Fibroblast of skin of right quadriceps (primary cell): ENCODE data around the gene PLPP3.

Source experiments
- DNase-seq: peaks from one replicate; pipeline ENCODE4 v3.0.0-alpha.2; 2013

PLPP3 gene

DNA sequence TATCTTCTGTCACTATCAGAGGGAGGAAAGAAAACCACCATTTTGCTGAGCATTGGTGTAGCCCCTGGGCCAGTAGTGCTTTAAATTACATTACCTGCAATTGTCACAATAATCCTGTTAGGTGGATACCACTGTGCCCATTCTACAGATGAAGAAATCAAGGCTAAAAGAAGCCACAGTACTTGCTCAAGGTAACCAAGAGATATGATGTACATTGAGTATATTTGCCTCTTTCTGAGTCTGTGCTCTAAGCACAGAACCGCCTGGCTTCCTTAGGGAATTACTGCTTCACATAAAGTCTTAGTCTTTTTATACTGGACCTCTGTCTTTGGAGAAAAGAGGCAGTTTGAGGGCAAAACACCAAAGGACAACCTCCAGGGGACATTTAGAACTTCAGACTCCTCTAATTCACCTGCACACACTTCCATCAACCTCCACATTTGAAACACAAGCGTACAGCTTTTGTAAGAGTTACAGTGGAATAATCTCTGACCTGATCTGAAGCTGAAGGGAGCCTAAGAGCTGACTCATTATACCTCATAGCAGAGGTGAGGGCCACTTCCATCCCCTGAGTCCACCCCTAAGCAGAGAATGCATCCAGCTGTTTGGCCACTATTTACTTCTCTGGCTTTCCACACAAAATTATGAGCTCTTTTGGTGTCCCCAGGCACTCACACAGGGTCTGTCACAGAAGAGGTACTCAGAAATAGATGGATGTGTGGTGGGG is 61.8 kb downstream of the PLPP3 start:
- DNase-seq = no peak

DNA sequence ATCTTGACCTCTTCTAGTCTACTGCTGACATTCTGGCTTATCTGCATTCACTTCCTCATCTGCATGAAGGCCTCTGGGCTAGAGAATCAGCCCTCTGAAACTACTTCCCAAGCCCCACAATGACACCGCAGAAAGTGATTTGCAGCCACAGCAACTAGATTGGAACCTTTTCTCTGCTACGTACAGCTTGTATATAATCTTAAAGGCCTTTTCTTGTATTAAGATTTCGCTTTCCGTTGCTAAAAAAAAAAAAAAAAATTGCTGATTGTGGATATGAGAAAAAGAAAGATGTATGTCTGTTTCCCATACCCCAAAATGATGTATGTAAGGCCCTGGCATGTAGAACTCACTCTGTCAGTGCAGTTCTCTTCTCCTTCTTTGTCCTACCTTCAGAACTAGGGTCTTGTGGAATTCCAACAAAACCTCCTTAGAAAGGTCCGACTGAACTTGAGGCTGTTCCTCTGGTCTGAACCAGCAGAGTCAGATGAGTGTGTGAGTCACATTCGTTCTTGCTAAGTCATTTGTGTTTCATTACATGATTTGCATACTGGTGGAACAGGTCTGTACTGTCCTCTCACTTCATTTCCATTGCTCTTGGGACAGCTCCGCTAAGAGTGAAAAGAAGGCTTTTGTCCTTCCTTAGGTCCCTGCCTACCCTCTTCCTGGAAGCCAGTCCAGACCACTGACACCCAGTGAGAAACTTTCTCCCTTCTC is 62.7 kb downstream of the PLPP3 start:
- DNase-seq = no peak

DNA sequence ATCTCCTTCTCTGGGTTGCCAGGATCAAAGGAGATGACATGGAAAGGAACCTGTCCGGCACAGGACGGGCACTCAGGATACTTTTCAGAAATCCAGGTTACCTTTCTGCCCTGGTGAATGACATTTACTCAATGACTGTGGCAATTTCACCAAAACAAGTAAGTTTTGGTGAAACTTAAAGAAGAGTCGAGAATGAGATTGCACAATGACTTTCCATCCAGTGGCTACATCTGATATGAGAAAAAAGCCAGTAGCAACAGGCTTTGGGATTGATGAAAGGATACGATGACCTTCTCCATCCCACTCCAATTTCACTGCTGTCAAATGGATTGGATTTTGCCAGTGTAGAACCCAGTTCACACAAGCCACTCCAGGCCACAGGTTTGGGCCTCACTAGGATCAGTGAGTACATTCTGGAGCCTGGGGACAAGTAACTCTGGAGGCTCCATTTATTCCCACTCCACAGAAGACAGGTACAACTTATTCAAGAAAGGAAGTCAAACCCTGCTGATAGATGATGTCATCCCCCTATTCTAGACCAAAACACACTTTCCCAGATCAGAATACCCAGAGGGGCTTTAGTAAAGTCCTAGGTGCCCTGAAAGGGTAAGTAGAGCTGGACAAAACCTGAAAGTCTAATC is 63.3 kb downstream of the PLPP3 start:
- DNase-seq = no peak

DNA sequence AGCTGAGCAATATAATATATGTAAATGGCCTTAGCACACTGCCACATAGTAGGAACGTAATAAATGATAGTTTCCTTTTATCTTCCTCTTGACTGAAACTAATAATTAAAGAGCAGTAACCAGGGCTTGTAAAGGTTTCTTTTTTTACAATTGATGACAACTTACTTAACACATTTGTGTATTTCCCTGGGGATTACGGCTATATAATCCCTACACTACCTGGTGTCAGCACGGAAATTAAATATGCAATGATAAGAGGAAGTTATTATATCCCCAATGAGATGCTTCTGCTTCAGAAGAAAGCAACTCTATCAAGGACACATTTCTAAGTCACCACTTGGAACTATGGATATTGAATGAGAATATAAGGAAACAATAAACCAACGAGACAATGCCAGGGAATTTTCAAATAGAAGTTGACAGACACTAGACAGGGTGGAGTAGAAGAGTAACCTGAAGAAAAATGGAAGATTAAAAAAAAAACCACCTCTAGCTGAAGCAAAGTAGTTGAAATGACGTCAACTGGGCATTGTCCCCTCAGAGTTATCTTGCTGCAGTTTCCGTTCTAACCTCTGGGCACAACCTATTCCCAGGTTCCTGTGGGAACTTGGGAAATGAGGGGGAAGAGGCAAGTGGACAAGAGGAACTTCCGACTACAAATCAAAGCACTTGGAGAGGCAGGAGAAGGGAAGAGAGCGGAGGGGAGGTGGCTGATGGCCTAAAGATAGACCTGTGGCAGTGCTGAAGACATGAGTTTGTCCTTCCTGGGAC is 66.5 kb downstream of the PLPP3 start:
- DNase-seq = no peak

- DNase-seq = no peak
These were observed 67.6 kb downstream of the PLPP3 start for GRCh38 chr1:56511766-56512165.

DNA sequence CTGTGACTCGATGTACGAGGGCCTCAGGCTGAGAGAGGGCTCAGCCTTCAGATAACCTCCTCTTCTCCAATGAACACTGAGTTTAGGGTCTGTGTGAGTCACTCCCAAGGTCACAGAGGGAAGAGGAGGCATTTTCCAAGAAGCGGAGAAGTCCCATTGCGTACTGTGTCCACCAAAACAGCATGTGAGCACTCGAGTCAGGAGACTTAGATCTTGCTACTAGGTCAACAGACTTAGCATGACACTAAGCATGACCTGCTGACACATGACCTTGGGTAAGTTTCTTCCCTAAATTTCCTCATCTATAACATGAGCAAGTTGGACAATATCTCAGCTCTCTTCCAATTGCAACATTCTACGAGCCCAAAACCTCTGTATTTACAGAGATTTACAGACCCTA is 68.0 kb downstream of the PLPP3 start:
- DNase-seq = no peak

- DNase-seq = no peak
These were observed 68.7 kb downstream of the PLPP3 start for GRCh38 chr1:56510642-56511021.

GRCh38 chr1:56509713-56510641 is 69.4 kb downstream of the PLPP3 start:
- no peak for DNase-seq

GRCh38 chr1:56508523-56508983 is 70.8 kb downstream of the PLPP3 start:
- no peak for DNase-seq

DNA sequence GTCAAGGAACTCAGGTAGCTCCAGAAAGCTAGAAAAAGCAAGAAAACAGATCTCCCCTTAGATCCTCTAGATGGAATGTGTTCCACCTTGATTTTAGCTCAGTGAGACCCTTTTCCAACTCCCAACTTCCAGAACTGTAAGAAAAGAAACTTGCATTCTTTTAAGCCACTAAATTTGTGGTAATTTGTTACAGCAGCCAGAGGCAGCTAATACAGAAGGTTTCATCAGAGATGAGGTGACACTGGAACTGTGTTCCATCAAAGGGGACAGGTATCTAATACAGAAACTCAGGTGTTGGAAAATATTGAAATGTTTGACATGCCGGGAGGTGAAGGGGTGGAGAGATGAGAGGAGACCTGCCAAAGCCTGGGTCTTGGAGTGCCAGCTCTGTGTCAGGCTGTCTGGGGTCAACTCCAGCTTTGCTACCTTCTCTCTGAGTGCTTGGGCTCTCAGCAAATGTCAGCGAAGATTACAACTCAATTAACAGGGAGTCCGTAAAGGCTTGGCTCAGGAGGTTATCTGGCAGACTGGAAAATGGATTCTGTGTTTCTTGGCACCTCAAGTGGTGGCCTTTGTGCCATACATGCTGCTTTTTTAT is 71.3 kb downstream of the PLPP3 start:
- no peak for DNase-seq

- DNase-seq = no peak
These were observed 72.3 kb downstream of the PLPP3 start for GRCh38 chr1:56506951-56507491.

DNA sequence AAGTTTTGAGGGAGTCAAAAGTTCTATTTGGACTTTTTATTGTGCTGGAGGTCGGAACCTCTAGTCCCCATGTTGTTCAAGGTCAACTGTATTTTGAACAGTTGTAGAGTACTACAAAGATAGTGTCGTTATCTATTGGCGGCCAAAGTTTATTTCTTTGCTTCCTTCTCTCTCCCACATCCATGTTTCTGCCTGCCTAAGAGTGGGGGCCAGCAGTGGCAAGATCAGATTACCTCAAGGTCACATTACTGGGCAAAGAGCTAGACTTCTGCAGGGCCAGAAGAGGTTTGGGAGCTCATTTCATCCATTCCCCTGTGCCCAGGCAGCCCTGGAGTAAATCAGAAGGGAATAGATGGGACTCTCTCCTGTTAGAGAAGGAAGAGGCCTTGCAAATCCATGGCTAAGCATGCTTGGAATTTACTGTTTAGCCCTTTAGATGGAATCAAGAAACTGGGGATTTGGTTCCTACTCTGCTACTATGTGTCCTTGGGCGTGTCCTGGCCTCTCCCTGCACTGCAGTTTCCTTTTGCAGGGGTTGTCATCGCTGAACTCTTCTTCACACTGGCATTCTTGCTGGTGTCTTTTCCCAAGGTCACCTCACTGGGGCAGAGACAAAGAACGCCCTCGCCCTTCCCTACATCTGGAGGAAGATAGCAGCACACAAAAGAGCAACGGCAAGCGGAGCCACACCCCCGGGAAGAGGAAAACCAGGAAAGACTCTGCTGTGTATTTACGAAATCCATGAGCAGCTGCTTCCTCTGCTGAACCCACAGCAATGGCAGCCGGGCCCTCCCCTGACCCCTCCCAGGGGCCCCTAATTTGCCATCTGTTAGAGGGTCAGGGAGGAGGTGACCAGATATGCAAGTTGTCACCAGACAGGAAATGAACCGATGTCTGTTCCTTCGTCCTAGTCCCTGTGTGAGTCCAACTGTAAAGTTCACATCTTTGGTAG is 73.3 kb downstream of the PLPP3 start:
- no peak for DNase-seq

- DNase-seq = peak; percentile 72
These were observed 76.6 kb downstream of the PLPP3 start for GRCh38 chr1:56502700-56503245.

DNA sequence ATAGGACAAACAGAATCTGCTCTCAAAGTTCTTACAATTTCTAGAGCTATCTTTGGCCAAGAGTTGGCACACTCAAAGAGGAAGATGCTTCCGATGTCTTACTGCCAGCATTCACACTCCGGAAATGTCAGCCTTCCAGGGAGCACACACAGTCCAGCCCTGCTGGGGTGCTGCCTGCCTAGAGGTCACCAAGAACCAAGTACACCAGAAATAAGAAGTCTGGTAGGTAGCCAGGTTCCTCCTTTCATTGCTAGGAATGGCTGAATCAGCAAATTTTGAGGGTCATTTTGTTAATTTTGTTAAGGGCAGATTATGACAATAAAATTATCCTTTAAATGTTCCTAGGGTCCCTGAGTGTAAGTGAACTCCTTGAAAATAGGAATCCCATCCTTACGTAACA is 77.5 kb downstream of the PLPP3 start:
- no peak for DNase-seq

DNA sequence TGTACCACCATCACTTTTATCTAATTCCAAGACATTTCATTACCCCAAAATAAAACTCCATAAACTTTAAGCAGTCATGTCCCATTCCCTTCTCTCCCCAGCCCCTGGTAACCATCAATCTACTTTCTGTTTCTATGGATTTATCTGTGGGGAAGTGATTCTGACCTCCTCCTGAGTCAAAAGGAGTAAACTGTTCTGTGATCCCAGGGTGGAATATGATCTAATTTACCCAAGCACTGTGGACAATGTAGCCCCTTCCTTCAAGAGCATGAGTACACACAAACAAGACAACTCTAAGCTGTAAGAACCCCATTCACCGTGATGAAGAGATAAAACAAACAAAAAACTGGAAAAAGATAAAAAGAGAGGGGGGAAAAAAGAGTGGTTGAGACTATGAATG is 77.9 kb downstream of the PLPP3 start:
- DNase-seq = no peak

DNA sequence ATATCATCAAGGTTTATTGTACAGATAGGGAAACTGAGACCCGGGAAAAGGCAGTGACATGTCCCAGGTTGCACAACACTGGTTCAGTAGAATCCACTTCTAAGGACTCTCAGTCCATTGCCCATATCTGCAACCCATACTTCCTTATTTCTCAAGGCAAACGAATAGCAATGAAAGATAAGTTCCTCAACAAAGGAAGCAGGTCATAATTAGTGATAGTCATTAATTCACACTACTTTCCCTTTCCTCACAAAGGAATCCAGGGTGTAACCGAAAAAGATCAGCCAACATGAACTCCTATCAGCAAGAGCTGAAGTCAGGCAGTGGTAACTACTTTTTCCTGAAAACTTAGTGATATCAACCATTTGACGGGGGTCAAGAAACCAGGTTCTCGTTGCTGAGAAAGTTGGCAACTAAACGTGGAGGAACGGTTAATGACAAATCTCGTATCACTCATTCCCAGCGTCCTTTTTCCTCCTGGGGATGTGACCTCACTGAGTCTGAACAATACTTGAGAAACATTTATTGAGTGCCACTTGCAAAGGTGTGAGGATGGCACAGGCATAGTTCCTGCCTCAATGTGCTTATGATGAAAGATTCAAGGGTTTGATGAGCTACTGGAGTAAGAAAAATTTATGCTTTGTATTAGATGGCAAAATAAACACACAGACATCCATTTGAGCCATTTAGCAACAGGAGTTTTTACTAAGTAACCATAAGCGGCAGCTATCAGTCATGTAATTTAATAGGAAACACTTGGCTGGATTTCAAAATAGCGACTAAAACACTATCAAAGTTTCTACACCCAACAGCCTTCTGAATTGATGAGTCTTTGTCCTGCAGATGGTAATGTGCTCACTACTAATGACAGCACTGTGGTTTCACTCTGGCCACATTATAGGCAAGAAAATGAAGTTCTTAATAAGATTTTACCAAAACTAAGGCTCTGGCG is 82.3 kb downstream of the PLPP3 start:
- no peak for DNase-seq

DNA sequence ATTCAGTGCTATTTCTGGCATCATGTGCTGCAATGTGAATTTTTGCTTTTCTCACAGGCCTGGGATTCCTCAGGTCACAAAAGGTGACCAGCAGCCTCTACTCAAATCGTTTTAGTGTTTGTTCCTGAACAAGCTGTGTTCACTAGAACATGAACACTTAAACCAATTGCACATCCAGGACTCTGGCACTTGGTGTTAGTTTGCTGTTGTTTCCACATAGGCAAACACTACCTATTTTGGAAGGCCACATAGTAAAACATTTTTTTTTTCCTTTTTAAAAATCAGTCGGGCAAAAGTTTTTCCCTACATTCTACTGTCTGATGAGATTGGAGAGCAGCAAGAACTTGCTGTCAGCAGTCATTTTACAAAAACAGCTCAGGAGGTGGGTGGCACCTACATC is 83.2 kb downstream of the PLPP3 start:
- no peak for DNase-seq

DNA sequence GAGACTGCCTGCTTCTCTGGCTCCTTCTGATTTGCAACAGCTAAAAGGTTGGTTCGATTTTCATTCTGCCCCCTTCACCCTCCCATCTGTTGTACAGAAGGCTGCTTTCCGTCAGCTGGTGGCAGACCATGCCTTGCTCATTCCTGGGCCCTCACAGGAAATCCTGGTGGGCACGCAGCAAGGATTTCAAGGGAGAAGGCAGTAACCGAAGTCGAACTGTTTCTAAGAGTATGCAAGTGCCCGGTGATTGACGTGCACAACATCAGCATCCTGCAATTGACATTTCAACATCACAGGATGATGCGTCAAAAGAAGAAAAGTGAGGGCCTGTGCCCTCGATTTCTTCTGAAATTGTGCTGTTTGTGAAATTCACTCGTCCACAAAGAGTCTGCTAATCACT is 83.8 kb downstream of the PLPP3 start:
- no peak for DNase-seq

DNA sequence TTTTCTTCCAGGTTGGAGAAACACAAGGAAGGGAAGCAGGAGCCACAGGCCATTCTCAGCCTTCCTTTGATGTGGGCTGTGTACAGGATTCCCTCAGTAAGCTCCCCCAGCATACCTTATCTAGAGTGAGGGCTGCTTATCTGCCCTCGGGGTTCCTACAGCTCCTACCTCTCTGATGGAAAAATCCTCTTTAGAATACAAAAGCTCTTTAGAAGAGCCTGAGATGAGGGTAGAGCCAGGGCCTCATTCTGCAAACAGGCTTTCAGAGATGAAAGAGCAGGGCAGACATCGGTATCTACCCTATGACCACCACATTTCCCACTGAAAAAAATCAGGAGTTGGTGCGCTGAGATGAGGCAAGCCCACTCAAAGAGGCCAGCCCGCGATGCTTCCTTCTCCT is 85.1 kb downstream of the PLPP3 start:
- no peak for DNase-seq
